ENCODE data around the gene PTPRD.

DNA sequence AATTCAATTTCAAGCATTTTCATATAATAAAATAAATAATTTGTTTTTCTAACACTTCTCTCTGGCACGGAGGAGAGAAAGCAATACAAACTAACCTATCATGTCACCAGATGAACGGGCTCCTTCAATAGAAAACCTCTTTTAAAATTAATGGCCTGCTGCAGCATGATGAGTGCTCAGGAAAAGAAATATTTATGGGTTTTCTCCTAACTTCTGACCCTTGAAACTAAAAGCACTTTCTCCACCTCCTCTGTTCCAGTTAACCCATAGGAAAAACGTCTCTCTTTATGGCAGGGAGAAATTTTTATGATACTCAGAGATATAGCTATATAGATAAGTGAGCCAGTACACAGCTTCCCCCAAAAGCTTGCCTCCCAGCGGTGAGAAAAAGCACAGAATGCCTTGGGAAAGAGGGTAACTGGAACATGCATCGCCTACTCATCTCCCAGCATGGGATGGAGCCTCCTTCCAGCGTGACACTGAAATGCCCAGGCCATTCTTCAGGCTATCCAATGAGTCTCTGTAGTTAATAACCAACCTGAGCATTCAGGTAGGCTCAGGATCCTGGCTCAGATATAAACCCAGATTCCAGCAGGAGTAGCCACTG lies 1850.2 kb downstream of the PTPRD start:
- TF ChIP-seq, protein P1, sequence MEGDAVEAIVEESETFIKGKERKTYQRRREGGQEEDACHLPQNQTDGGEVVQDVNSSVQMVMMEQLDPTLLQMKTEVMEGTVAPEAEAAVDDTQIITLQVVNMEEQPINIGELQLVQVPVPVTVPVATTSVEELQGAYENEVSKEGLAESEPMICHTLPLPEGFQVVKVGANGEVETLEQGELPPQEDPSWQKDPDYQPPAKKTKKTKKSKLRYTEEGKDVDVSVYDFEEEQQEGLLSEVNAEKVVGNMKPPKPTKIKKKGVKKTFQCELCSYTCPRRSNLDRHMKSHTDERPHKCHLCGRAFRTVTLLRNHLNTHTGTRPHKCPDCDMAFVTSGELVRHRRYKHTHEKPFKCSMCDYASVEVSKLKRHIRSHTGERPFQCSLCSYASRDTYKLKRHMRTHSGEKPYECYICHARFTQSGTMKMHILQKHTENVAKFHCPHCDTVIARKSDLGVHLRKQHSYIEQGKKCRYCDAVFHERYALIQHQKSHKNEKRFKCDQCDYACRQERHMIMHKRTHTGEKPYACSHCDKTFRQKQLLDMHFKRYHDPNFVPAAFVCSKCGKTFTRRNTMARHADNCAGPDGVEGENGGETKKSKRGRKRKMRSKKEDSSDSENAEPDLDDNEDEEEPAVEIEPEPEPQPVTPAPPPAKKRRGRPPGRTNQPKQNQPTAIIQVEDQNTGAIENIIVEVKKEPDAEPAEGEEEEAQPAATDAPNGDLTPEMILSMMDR (conservative IDR thresholded peaks at IDR 0.05; ENCODE audit: low read length), result no peak
- TF ChIP-seq EZH2phosphoT487 (IDR thresholded peaks at IDR 0.05; ENCODE audit: borderline replicate concordance), result no peak

Measured in Loucy (cell line).